Neural cell (in vitro differentiated cells): ENCODE results near the gene AGBL1.

Experiments
- CTCF ChIP-seq: fragments of 450-650 bp; IDR thresholded peaks from 2 replicates; pipeline ENCODE4 v1.5.1; 2014; ENCODE audit warnings: antibody characterized with exemption, mild to moderate bottlenecking, moderate library complexity; ENCODE audit not compliant: poor library complexity, severe bottlenecking
- EP300 ChIP-seq: fragments of 450-650 bp; conservative IDR thresholded peaks from 2 replicates; pipeline ENCODE4 v1.6.1; 2014; ENCODE audit warnings: antibody characterized with exemption, mild to moderate bottlenecking, moderate library complexity; ENCODE audit not compliant: poor library complexity, severe bottlenecking
- EZH2 ChIP-seq: fragments of 200-600, 300-800 bp; shearing (Covaris generic), sonication (generic); IDR thresholded peaks from 2 replicates; pipeline ENCODE4 v1.6.1; 2014; ENCODE audit warnings: antibody characterized with exemption, low read length, borderline replicate concordance, mild to moderate bottlenecking; ENCODE audit not compliant: insufficient read depth, poor library complexity, severe bottlenecking
- MXI1 ChIP-seq: fragments of 450-650 bp; conservative IDR thresholded peaks from 2 replicates; pipeline ENCODE4 v1.6.1; 2014; ENCODE audit warnings: antibody characterized with exemption, mild to moderate bottlenecking; ENCODE audit not compliant: poor library complexity, severe bottlenecking
- POLR2AphosphoS5 ChIP-seq: IDR thresholded peaks from 2 replicates; pipeline ENCODE4 v1.6.1; 2012

GRCh38 chr15:86061581-86061980 lies 18.1 kb upstream of the AGBL1 start:
- no peak for TF ChIP-seq CTCF
- no peak for TF ChIP-seq POLR2AphosphoS5
- no peak for TF ChIP-seq EP300
- TF ChIP-seq EZH2 = no peak
- TF ChIP-seq MXI1 = no peak
